ENCODE results near the gene DNASE1L1.

DNA sequence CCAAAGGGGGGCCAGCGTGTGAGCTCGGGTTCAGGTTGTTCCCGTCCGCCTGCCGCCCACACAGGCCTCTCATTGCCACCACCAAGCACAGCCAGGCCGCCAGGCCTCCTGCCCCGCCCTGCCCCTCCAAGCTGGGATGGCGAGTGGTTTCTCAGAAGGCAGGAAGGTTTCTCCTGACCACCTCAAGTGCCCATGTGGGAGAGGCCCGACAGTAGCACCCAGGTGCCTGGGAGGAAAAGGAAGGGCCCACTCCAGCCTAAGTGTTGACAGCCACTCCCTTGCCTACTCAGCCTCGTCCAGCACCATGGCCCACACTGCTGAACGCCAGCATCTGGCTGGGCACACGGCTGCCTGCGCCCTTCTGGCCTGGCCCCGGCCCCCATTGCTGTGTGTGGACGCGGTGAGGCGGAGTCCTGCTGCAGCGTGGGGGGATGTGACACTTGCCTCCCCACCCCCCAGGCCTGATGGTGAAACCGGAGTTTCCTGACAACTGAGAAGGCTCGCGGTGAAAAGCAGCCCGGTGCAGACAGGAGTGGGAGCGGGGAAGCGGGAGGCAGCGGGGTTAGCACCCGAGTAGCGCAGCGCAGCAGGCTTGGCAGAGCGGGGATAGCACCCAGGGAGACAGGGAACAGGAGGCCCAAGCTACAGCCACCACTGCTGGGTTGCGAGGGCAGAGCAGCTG, 53.8 kb downstream of the DNASE1L1 start:
- TF ChIP-seq, protein P1, sequence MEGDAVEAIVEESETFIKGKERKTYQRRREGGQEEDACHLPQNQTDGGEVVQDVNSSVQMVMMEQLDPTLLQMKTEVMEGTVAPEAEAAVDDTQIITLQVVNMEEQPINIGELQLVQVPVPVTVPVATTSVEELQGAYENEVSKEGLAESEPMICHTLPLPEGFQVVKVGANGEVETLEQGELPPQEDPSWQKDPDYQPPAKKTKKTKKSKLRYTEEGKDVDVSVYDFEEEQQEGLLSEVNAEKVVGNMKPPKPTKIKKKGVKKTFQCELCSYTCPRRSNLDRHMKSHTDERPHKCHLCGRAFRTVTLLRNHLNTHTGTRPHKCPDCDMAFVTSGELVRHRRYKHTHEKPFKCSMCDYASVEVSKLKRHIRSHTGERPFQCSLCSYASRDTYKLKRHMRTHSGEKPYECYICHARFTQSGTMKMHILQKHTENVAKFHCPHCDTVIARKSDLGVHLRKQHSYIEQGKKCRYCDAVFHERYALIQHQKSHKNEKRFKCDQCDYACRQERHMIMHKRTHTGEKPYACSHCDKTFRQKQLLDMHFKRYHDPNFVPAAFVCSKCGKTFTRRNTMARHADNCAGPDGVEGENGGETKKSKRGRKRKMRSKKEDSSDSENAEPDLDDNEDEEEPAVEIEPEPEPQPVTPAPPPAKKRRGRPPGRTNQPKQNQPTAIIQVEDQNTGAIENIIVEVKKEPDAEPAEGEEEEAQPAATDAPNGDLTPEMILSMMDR (IDR thresholded peaks at IDR 0.05; ENCODE audit: low read length): no peak
- TF ChIP-seq EZH2 (optimal IDR thresholded peaks at IDR 0.05; ENCODE audit: low read depth, low read length) (no peak), EZH2phosphoT487 (IDR thresholded peaks at IDR 0.05; ENCODE audit: low read length) (no peak)

Measured in MM.1S (cell line).